DND-41 (cell line): ENCODE data around the gene LAT.
A peak's percentile ranks its signal among the peaks of the same experiment; 100 is the strongest.

Experiments used
- ATAC-seq: fragments of 200-7000 bp; cut with Tn5 transposase; 3 replicates; pipeline ENCODE4 v1.9.1; 2021; ENCODE audit warnings: low read depth; ENCODE audit not compliant: insufficient read depth
- DNase-seq: peaks from one replicate; pipeline ENCODE4 v3.0.0-alpha.2; 2020
- H2AFZ ChIP-seq: 2 replicates; pipeline ENCODE4 v1.6.0; 2012; ENCODE audit warnings: low read depth, low read length
- H3K27ac ChIP-seq: 2 replicates; pipeline ENCODE4 v1.5.1; 2012; ENCODE audit warnings: low read length, inconsistent platforms
- H3K27me3 ChIP-seq: fragments of 200-600 bp; sonication (generic); 2 replicates; pipeline ENCODE4 v1.6.0; 2012; ENCODE audit warnings: low read length, mild to moderate bottlenecking, inconsistent platforms; ENCODE audit not compliant: insufficient read depth, poor library complexity
- H3K36me3 ChIP-seq: 2 replicates; pipeline ENCODE4 v1.5.1; 2012; ENCODE audit warnings: low read length, inconsistent platforms; ENCODE audit not compliant: insufficient read depth
- H3K4me1 ChIP-seq: 2 replicates; pipeline ENCODE4 v1.5.1; 2012; ENCODE audit warnings: mild to moderate bottlenecking, low read length; ENCODE audit not compliant: insufficient read depth
- H3K4me2 ChIP-seq: 2 replicates; pipeline ENCODE4 v1.6.0; 2012; ENCODE audit warnings: mild to moderate bottlenecking, moderate library complexity, low read length, inconsistent platforms; ENCODE audit not compliant: insufficient read depth
- H3K4me3 ChIP-seq, 2 experiments: fragments of 200-600 bp in 1 of 2; shearing (Covaris generic) in 1 of 2; 2 replicates each; pipeline ENCODE4 v1.5.1; 2012 to 2016; ENCODE audit warnings: inconsistent platforms in 2 of 2, low read length in 2 of 2, mild to moderate bottlenecking in 2 of 2, low read depth in 1 of 2, moderate library complexity in 1 of 2
- H3K79me2 ChIP-seq: 2 replicates; pipeline ENCODE4 v1.6.0; 2012; ENCODE audit warnings: low read length, inconsistent platforms; ENCODE audit not compliant: insufficient read depth
- H3K9ac ChIP-seq: 2 replicates; pipeline ENCODE4 v1.6.0; 2012; ENCODE audit warnings: low read depth, mild to moderate bottlenecking, inconsistent platforms, low read length, moderate library complexity
- H3K9me3 ChIP-seq: 2 replicates; pipeline ENCODE4 v1.5.1; 2012; ENCODE audit warnings: low read length, moderate library complexity, mild to moderate bottlenecking, inconsistent platforms; ENCODE audit not compliant: insufficient read depth, severe bottlenecking
- H4K20me1 ChIP-seq: 2 replicates; pipeline ENCODE4 v1.6.0; 2012; ENCODE audit warnings: low read length; ENCODE audit not compliant: insufficient read depth
- EZH2 ChIP-seq: IDR thresholded peaks from 3 replicates; pipeline ENCODE4 v1.6.1; 2012; ENCODE audit warnings: borderline replicate concordance, low read depth, mild to moderate bottlenecking, moderate library complexity, low read length, inconsistent platforms; ENCODE audit not compliant: severe bottlenecking
- TF ChIP-seq, protein P1 (sequence below): IDR thresholded peaks from 2 replicates; pipeline ENCODE4 v1.5.1; 2012; ENCODE audit warnings: borderline replicate concordance, low read length, moderate library complexity, mild to moderate bottlenecking; ENCODE audit not compliant: poor library complexity, severe bottlenecking; ENCODE audit errors: extremely low read depth

The LAT gene

GRCh38 chr16:28943281-28943680 lies 41.6 kb upstream of the LAT start:
- H3K4me1 ChIP-seq: peaks cover 14% of the 10 kb centered on the region
- H3K27ac ChIP-seq: no peak overlapping the region
- no peaks in the 10 kb centered on the region for H3K9me3 ChIP-seq
- H3K4me3 ChIP-seq: no peak overlapping the region
- DNase-seq: no peak
- H3K79me2 ChIP-seq: no peaks in the 10 kb centered on the region
- no peaks in the 10 kb centered on the region for H3K27me3 ChIP-seq
- TF ChIP-seq, protein P1, sequence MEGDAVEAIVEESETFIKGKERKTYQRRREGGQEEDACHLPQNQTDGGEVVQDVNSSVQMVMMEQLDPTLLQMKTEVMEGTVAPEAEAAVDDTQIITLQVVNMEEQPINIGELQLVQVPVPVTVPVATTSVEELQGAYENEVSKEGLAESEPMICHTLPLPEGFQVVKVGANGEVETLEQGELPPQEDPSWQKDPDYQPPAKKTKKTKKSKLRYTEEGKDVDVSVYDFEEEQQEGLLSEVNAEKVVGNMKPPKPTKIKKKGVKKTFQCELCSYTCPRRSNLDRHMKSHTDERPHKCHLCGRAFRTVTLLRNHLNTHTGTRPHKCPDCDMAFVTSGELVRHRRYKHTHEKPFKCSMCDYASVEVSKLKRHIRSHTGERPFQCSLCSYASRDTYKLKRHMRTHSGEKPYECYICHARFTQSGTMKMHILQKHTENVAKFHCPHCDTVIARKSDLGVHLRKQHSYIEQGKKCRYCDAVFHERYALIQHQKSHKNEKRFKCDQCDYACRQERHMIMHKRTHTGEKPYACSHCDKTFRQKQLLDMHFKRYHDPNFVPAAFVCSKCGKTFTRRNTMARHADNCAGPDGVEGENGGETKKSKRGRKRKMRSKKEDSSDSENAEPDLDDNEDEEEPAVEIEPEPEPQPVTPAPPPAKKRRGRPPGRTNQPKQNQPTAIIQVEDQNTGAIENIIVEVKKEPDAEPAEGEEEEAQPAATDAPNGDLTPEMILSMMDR: no peak
- no peak for TF ChIP-seq EZH2
- no peaks in the 10 kb centered on the region for H4K20me1 ChIP-seq
- H2AFZ ChIP-seq: no peak overlapping the region
- no peaks in the 10 kb centered on the region for H3K36me3 ChIP-seq
- no peak overlapping the region for H3K4me2 ChIP-seq
- no peak for ATAC-seq
- no peak overlapping the region for H3K9ac ChIP-seq

DNA sequence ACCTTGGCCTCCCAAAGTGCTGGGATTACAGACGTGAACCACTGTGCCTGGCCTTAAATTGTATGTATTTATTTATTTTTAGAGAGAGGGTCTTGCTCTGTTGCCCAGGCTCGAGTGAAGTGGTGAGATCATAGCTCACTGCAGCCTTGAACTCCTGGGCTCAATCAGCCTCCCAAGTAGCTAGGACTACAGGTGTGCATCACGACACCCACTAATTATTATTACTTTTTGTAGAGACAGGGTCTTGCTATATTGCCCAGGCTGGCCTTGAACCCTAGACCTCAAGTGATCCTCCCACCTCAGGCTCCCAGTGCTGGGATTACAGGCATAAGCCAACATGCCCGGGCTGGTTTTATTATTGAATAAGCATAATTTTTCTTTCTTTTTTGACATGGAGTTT lies 38.2 kb upstream of the LAT start:
- no peaks in the 10 kb centered on the region for H4K20me1 ChIP-seq
- no peak overlapping the region for H3K27ac ChIP-seq
- H3K79me2 ChIP-seq: peaks cover 9% of the 10 kb centered on the region
- DNase-seq (no peak), ATAC-seq (no peak)
- no peak overlapping the region for H2AFZ ChIP-seq
- no peak overlapping the region for H3K4me2 ChIP-seq
- H3K36me3 ChIP-seq: no peaks in the 10 kb centered on the region
- TF ChIP-seq, protein P1: no peak
- no peak for TF ChIP-seq EZH2
- H3K9ac ChIP-seq: no peak overlapping the region
- peaks cover 24% of the 10 kb centered on the region for H3K4me1 ChIP-seq
- no peak overlapping the region for H3K4me3 ChIP-seq
- no peaks in the 10 kb centered on the region for H3K27me3 ChIP-seq
- no peaks in the 10 kb centered on the region for H3K9me3 ChIP-seq

DNA sequence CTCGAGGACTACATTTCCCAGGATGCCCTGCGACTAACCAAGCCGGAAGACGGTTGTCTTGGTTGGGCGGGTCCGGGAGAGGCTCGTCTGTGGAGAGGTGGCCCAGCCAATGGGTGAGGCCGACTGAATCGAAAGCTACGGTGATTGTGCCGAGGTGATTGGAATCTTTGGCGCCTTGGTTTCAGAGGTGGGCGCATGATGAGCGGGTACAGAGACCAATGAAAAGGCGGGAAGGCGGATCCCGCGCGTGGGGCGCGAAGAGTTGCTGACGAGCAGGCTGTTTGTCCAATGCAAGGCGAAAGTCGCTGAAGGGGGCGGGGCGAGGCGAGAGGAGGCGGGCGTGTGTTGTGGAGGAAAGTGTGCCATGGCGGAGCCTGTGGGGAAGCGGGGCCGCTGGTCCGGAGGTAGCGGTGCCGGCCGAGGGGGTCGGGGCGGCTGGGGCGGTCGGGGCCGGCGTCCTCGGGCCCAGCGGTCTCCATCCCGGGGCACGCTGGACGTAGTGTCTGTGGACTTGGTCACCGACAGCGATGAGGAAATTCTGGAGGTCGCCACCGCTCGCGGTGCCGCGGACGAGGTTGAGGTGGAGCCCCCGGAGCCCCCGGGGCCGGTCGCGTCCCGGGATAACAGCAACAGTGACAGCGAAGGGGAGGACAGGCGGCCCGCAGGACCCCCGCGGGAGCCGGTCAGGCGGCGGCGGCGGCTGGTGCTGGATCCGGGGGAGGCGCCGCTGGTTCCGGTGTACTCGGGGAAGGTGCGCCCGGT lies 34.0 kb upstream of the LAT start, which contains the start of gene NFATC2IP:
Gene NFATC2IP, plus strand, starts transcription at position 290 of the 762 bp plus-strand sequence. Its CDS starts 75 bp downstream, at position 365.
- ATAC-seq: peak; percentile 94
- no peak for TF ChIP-seq EZH2
- TF ChIP-seq, protein P1: no peak

More for the DNA sequence above, 34.0 kb upstream of the LAT start, which contains the start of gene NFATC2IP:
- Histone ChIP-seq H3K4me1 (peaks cover 38% of the 10 kb centered on the region), H3K79me2 (peaks cover 50% of the 10 kb centered on the region), H2AFZ (peak within 1 kb of the TSS; percentile 86), H3K36me3 (peaks cover 41% of the 10 kb centered on the region), H4K20me1 (peaks cover 25% of the 10 kb centered on the region; the same call in 1 of the 2 replicates), H3K27ac (peak within 1 kb of the TSS; percentile 84), H3K4me3 (peak within 1 kb of the TSS; percentile 82 to 93), H3K27me3 (no peaks in the 10 kb centered on the region), H3K9me3 (no peaks in the 10 kb centered on the region), H3K4me2 (peak within 1 kb of the TSS; percentile 77), H3K9ac (peak within 1 kb of the TSS; percentile 94)
- DNase-seq: peak; percentile 100
